HG03095 (cell line): ENCODE measurements around the gene DPP9.
"Not testable (repeated sequence)": the region's sequence is repeated elsewhere in the genome, so short reads cannot be mapped to it uniquely, and the experiment has no call there.

Source experiments
- ATAC-seq: cut with Tn5 transposase; IDR thresholded peaks from one replicate; pipeline ENCODE4 v1.9.1; 2021; ENCODE audit warnings: moderate library complexity; ENCODE audit not compliant: unreplicated experiment

The DPP9 gene

GRCh38 chr19:4723595-4724514, at the start of gene DPP9:
Gene DPP9 (minus strand): TSS chr19:4723842. CDS start chr19:4719906, 3,936 bp downstream.
- ATAC-seq, result peak; percentile 84

GRCh38 chr19:4773047-4773640, 49.5 kb upstream of the DPP9 start:
- no peak for ATAC-seq

- no peak for ATAC-seq
These were observed 48.9 kb upstream of the DPP9 start for GRCh38 chr19:4772566-4772965.

- ATAC-seq, result no peak
These were observed 45.5 kb upstream of the DPP9 start for GRCh38 chr19:4768934-4769777.

- no peak for ATAC-seq
These were observed 40.7 kb upstream of the DPP9 start for GRCh38 chr19:4764393-4764660.

GRCh38 chr19:4763021-4763420, 39.4 kb upstream of the DPP9 start:
- ATAC-seq, result no peak

GRCh38 chr19:4760285-4760650, 36.6 kb upstream of the DPP9 start:
- ATAC-seq, result no peak

GRCh38 chr19:4759388-4760284, 36.0 kb upstream of the DPP9 start:
- no peak for ATAC-seq

GRCh38 chr19:4758659-4759058, 35.0 kb upstream of the DPP9 start:
- ATAC-seq, result no peak

GRCh38 chr19:4758082-4758481, 34.4 kb upstream of the DPP9 start:
- no peak for ATAC-seq

- no peak for ATAC-seq
These were observed 31.8 kb upstream of the DPP9 start for GRCh38 chr19:4755459-4755858.

GRCh38 chr19:4754248-4754647, 30.6 kb upstream of the DPP9 start:
- ATAC-seq, result no peak

- no peak for ATAC-seq
These were observed 26.4 kb upstream of the DPP9 start for GRCh38 chr19:4749870-4750590.

- no peak for ATAC-seq
These were observed 24.9 kb upstream of the DPP9 start for GRCh38 chr19:4748589-4748988.

GRCh38 chr19:4748185-4748584, 24.5 kb upstream of the DPP9 start:
- no peak for ATAC-seq

GRCh38 chr19:4745986-4746385, 22.3 kb upstream of the DPP9 start:
- ATAC-seq, result no peak

GRCh38 chr19:4745175-4745574, 21.5 kb upstream of the DPP9 start:
- ATAC-seq, result not testable (repeated sequence)

- no peak for ATAC-seq
These were observed 21.0 kb upstream of the DPP9 start for GRCh38 chr19:4744451-4745174.
